ENCODE results near the gene MYADML2.

The MYADML2 gene

DNA sequence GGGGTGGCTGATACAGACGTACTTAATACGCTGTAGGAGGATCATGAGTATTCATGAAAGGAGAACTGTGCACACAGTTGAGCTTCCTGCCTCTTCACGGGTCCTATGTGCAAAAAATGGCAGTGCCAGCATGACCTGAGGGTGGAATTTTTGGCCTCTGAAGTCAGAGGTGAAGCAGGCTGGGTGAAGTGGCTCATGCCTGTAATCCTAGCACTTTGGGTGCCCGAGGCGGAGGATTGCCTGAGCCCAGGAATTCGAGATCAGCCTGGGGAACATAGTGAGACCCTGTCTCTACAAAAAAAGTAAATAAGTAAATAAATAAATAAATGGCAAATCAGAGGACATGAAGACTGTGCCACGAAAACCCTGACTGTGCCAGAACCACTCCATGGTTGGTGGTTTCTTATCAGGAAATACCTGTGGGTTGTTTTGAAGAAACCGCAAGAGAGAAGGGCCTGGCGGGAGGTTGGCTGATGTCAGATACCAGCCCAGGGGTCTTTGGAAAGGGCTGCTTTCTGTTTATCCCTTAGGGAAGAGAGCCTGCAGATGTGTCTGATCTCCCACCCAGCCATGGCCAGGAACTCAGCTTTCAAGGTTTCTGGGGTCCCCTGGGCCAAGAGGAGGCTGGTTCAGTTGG is 33.8 kb upstream of the MYADML2 start:
- TF ChIP-seq NFIC (IDR thresholded peaks at IDR 0.05) (no peak), YY1 (IDR thresholded peaks at IDR 0.05; ENCODE audit: low read depth) (no peak), EGR1 (IDR thresholded peaks at IDR 0.05) (no peak), TAF1 (IDR thresholded peaks at IDR 0.05; ENCODE audit: low read depth) (no peak), TEAD4 (IDR thresholded peaks at IDR 0.05) (no peak), ZBTB7A (IDR thresholded peaks at IDR 0.05; ENCODE audit: low read depth) (no peak), CEBPB (IDR thresholded peaks at IDR 0.05) (no peak), TCF12 (IDR thresholded peaks at IDR 0.05; ENCODE audit: low read depth) (no peak), EP300 (IDR thresholded peaks at IDR 0.05; ENCODE audit: borderline replicate concordance) (no peak), CREB1 (IDR thresholded peaks at IDR 0.05; ENCODE audit: low read depth) (no peak)
- TF ChIP-seq, protein P1, sequence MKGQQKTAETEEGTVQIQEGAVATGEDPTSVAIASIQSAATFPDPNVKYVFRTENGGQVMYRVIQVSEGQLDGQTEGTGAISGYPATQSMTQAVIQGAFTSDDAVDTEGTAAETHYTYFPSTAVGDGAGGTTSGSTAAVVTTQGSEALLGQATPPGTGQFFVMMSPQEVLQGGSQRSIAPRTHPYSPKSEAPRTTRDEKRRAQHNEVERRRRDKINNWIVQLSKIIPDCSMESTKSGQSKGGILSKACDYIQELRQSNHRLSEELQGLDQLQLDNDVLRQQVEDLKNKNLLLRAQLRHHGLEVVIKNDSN (IDR thresholded peaks at IDR 0.05), result no peak
- TF ChIP-seq, protein P2, sequence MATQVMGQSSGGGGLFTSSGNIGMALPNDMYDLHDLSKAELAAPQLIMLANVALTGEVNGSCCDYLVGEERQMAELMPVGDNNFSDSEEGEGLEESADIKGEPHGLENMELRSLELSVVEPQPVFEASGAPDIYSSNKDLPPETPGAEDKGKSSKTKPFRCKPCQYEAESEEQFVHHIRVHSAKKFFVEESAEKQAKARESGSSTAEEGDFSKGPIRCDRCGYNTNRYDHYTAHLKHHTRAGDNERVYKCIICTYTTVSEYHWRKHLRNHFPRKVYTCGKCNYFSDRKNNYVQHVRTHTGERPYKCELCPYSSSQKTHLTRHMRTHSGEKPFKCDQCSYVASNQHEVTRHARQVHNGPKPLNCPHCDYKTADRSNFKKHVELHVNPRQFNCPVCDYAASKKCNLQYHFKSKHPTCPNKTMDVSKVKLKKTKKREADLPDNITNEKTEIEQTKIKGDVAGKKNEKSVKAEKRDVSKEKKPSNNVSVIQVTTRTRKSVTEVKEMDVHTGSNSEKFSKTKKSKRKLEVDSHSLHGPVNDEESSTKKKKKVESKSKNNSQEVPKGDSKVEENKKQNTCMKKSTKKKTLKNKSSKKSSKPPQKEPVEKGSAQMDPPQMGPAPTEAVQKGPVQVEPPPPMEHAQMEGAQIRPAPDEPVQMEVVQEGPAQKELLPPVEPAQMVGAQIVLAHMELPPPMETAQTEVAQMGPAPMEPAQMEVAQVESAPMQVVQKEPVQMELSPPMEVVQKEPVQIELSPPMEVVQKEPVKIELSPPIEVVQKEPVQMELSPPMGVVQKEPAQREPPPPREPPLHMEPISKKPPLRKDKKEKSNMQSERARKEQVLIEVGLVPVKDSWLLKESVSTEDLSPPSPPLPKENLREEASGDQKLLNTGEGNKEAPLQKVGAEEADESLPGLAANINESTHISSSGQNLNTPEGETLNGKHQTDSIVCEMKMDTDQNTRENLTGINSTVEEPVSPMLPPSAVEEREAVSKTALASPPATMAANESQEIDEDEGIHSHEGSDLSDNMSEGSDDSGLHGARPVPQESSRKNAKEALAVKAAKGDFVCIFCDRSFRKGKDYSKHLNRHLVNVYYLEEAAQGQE (IDR thresholded peaks at IDR 0.05; ENCODE audit: low read depth), result no peak

DNA sequence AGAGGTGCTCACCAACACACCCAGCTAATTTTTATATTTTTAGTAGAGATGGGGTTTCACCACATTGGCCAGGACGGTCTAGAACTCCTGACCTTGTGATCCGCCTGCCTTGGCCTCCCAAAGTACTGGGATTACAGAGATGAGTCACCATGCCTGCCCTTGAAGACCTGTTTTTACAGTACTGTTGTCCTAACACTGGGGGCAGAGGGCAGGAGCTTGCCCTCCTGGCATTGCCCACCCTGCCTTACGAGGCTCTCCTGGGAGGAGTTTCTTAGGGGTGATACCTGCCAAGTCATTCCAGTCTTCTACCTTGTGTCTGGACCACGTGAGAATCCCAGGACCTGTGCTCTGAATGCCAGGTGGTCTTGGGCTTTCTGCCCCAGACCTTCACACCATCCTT is 33.1 kb upstream of the MYADML2 start:
- no peak for TF ChIP-seq TAF1 (IDR thresholded peaks at IDR 0.05; ENCODE audit: low read depth)
- no peak for TF ChIP-seq EGR1 (IDR thresholded peaks at IDR 0.05)
- TF ChIP-seq, protein P2 (IDR thresholded peaks at IDR 0.05; ENCODE audit: low read depth), result no peak
- TF ChIP-seq, protein P3, sequence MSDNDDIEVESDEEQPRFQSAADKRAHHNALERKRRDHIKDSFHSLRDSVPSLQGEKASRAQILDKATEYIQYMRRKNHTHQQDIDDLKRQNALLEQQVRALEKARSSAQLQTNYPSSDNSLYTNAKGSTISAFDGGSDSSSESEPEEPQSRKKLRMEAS (IDR thresholded peaks at IDR 0.05), result no peak
- no peak for TF ChIP-seq CREB1 (IDR thresholded peaks at IDR 0.05; ENCODE audit: low read depth)
- TF ChIP-seq RAD21 (IDR thresholded peaks at IDR 0.05; ENCODE audit: low read depth), result no peak
- no peak for TF ChIP-seq TEAD4 (IDR thresholded peaks at IDR 0.05)
- TF ChIP-seq YY1 (IDR thresholded peaks at IDR 0.05; ENCODE audit: low read depth), result no peak
- TF ChIP-seq NFIC (IDR thresholded peaks at IDR 0.05), result no peak
- TF ChIP-seq, protein P1 (IDR thresholded peaks at IDR 0.05), result no peak
- TF ChIP-seq TCF12 (IDR thresholded peaks at IDR 0.05; ENCODE audit: low read depth), result no peak
- TF ChIP-seq FOXM1 (IDR thresholded peaks at IDR 0.05; ENCODE audit: borderline replicate concordance, low read depth), result no peak

DNA sequence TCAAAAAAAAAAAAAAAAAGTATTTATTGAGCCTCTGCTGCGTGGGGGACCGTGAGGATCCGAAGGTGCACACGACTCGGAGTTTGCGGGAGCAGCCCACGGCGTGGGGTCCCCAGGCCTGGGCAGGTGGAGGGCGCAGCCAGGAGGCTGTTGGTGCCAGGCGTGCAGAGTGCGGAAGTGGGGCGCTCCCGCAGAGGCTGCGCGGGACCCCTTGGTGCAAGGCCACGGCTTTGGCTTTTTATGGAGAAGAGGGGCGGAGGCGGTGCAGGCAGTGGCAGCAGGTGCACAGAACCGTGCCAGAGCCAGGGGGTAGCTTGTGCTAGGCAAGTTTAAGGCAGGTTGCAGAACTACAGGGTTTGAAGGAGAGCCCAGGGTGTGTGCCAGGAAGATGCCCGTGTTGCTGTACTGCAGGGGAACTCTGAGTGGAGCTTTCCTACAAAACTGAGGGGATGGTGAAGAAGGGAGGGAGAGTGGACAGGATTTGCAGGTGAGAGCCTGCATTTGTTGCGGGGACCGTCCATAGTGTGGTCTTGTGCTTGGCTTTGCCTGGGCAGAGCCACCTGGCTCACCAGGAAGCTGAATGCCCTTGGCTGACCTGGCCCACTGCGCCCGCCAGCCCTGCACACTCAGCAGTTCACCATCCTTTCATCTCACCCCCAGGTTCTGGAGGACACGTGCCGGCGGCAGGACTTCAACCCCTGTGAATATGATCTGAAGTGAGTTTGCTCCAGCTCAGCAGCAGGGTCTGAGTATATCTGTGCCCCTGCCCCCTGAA is 31.7 kb upstream of the MYADML2 start:
- TF ChIP-seq RAD21 (IDR thresholded peaks at IDR 0.05; ENCODE audit: low read depth) (no peak), CREB1 (IDR thresholded peaks at IDR 0.05; ENCODE audit: low read depth) (no peak), EP300 (IDR thresholded peaks at IDR 0.05; ENCODE audit: borderline replicate concordance) (no peak), ZBTB7A (IDR thresholded peaks at IDR 0.05; ENCODE audit: low read depth) (no peak), TCF12 (IDR thresholded peaks at IDR 0.05; ENCODE audit: low read depth) (no peak), TAF1 (IDR thresholded peaks at IDR 0.05; ENCODE audit: low read depth) (no peak), NFIC (IDR thresholded peaks at IDR 0.05) (no peak), CEBPB (IDR thresholded peaks at IDR 0.05) (no peak), FOXM1 (IDR thresholded peaks at IDR 0.05; ENCODE audit: borderline replicate concordance, low read depth) (no peak), EGR1 (IDR thresholded peaks at IDR 0.05) (no peak), TEAD4 (IDR thresholded peaks at IDR 0.05) (no peak)
- TF ChIP-seq, protein P2 (IDR thresholded peaks at IDR 0.05; ENCODE audit: low read depth), result no peak
- TF ChIP-seq, protein P1 (IDR thresholded peaks at IDR 0.05), result no peak
- TF ChIP-seq, protein P3 (IDR thresholded peaks at IDR 0.05), result no peak
